HepG2 (cell line): ENCODE data around the gene FNDC3B.

Experiments
- ATF7 ChIP-seq, 2 experiments: fragments of 450-650 bp in 1 of 2; sonication (generic) in 1 of 2; formaldehyde crosslinking in 1 of 2; IDR thresholded peaks; 2 replicates each; pipeline versions ENCODE4 v1.4.0 to v1.6.1; 2016 to 2020; ENCODE audit warnings: antibody characterized with exemption in 1 of 2, mild to moderate bottlenecking in 1 of 2, missing genetic modification reagents in 1 of 2
- KLF15 ChIP-seq: sonication (generic); formaldehyde crosslinking; IDR thresholded peaks from 2 replicates; pipeline ENCODE4 v1.8.1; 2023; ENCODE audit warnings: borderline replicate concordance, mild to moderate bottlenecking, inconsistent platforms, missing genetic modification reagents, mixed read lengths
- MXD1 ChIP-seq: sonication (generic); formaldehyde crosslinking; IDR thresholded peaks from 2 replicates; pipeline ENCODE4 v1.4.0; 2020; ENCODE audit warnings: mild to moderate bottlenecking, missing genetic modification reagents
- POGZ ChIP-seq: sonication (generic); formaldehyde crosslinking; IDR thresholded peaks from 2 replicates; pipeline ENCODE4 v1.4.0; 2020; ENCODE audit warnings: mild to moderate bottlenecking, missing genetic modification reagents
- RARA ChIP-seq: IDR thresholded peaks from 2 replicates; pipeline ENCODE4 v1.6.1; 2016; ENCODE audit warnings: missing genetic modification reagents, missing compliant biosample characterization
- ZNF468 ChIP-seq: sonication (generic); formaldehyde crosslinking; IDR thresholded peaks from 2 replicates; pipeline ENCODE4 v1.8.0; 2022; ENCODE audit warnings: mild to moderate bottlenecking, moderate library complexity, missing genetic modification reagents

GRCh38 chr3:172257648-172258400, 218.4 kb downstream of the FNDC3B start:
- TF ChIP-seq KLF15 (CRISPR knock-in tag), result no peak
- no peak for TF ChIP-seq POGZ (CRISPR knock-in tag)
- no peak for TF ChIP-seq RARA
- no peak for TF ChIP-seq ATF7 (IDR thresholded peaks at IDR 0.05)
- TF ChIP-seq ATF7 (CRISPR knock-in tag; IDR thresholded peaks at IDR 0.05), result no peak
- no peak for TF ChIP-seq ZNF468 (CRISPR knock-in tag)
- TF ChIP-seq MXD1 (CRISPR knock-in tag), result no peak
